Germinal center (tissue), 1 donor: ENCODE measurements around the gene PCSK2.

Source experiments
- DNase-seq: peaks from one replicate; pipeline ENCODE4 v3.0.0; 2012; ENCODE audit warnings: mixed read lengths, low spot score

PCSK2 gene

GRCh38 chr20:17262786-17263185 is 35.9 kb downstream of the PCSK2 start:
- no peak for DNase-seq

GRCh38 chr20:17273717-17274116 is 46.9 kb downstream of the PCSK2 start:
- no peak for DNase-seq

GRCh38 chr20:17276101-17276500 is 49.3 kb downstream of the PCSK2 start:
- DNase-seq, result no peak

GRCh38 chr20:17281478-17281877 is 54.6 kb downstream of the PCSK2 start:
- peak; percentile 2 for DNase-seq

- no peak for DNase-seq
These were observed 55.7 kb downstream of the PCSK2 start for GRCh38 chr20:17282501-17282900.

- DNase-seq, result no peak
These were observed 60.7 kb downstream of the PCSK2 start for GRCh38 chr20:17287503-17287902.

- no peak for DNase-seq
These were observed 61.2 kb downstream of the PCSK2 start for GRCh38 chr20:17287998-17288397.

- DNase-seq, result no peak
These were observed 68.4 kb downstream of the PCSK2 start for GRCh38 chr20:17295151-17295726.

GRCh38 chr20:17295991-17296390 is 69.2 kb downstream of the PCSK2 start:
- DNase-seq, result no peak

GRCh38 chr20:17298171-17298570 is 71.3 kb downstream of the PCSK2 start:
- DNase-seq, result no peak

GRCh38 chr20:17298751-17299150 is 71.9 kb downstream of the PCSK2 start:
- no peak for DNase-seq

GRCh38 chr20:17300113-17300512 is 73.3 kb downstream of the PCSK2 start:
- DNase-seq, result no peak

- no peak for DNase-seq
These were observed 77.9 kb downstream of the PCSK2 start for GRCh38 chr20:17304774-17305173.

GRCh38 chr20:17306427-17306826 is 79.6 kb downstream of the PCSK2 start:
- no peak for DNase-seq

- DNase-seq, result no peak
These were observed 87.4 kb downstream of the PCSK2 start for GRCh38 chr20:17314264-17314663.

- DNase-seq, result no peak
These were observed 88.8 kb downstream of the PCSK2 start for GRCh38 chr20:17315407-17316231.

GRCh38 chr20:17316316-17317038 is 89.6 kb downstream of the PCSK2 start:
- DNase-seq, result no peak

GRCh38 chr20:17317341-17317740 is 90.5 kb downstream of the PCSK2 start:
- DNase-seq, result no peak

GRCh38 chr20:17320456-17320855 is 93.6 kb downstream of the PCSK2 start:
- DNase-seq, result no peak

GRCh38 chr20:17326096-17326495 is 99.3 kb downstream of the PCSK2 start:
- DNase-seq, result no peak

GRCh38 chr20:17327185-17328148 is 100.6 kb downstream of the PCSK2 start:
- no peak for DNase-seq

GRCh38 chr20:17334932-17335331 is 108.1 kb downstream of the PCSK2 start:
- no peak for DNase-seq
